Measurements from ENCODE around the gene RNF166. TPM values are rescaled to one million over a fixed set of nuclear protein-coding genes. Genes with fewer than 3 reads are reported as not detected.

The RNF166 gene
- total RNA-seq, 1 experiment from 2014 or later: 19.8 TPM

DNA sequence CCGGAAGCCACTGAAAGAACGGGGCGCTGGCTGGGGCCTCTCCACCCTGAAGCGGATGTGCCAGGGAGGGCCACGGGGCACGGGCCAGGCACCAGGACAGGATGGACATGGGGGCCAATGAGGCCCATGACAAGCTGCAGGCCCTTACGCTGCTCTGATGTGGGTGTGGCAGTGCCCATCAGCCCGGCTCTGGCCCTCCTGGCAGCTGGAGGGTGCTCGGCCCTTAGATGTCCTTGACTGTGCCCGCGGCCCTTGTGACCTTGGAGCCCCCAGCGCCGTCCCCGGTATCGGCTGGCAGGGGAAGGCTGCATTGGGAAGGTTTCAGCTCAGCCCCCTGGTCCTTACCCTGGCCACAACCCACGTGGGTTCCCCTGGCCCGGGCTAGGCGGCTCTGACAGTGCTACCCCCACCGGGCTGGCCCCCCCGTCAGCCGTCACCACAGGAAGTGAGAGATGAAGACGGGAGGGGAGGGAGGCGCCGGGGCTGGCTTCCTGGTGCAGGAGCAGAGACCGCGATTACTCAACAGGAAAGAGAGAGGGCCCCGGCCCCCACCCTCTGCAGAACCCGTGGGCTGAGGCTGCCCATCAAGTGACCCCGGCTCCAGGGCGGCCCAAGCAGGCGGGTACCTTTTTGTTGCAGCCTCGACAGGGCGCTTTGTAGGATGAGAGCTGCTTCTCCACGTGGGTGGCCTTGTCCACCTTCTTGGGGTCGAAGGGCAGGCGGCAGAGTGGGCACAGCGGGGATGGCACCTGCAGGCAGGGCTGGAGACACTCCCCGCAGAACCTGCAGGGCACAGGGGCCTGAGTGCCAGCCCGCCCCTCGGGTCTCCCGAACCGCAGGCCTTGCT is 5.3 kb downstream of the RNF166 start:
- no peaks in the 10 kb centered on the region for H3K9me3 ChIP-seq (ENCODE audit: control insufficient read depth, insufficient read depth, low read depth, low read length)
- no peak overlapping the region for H3K4me3 ChIP-seq (ENCODE audit: low read depth in 2 of 2, low read length in 2 of 2)
- TF ChIP-seq TCF7L2 (IDR thresholded peaks at IDR 0.05; ENCODE audit: low read depth, low read length): no peak
- H3K27me3 ChIP-seq (ENCODE audit: control insufficient read depth, insufficient read depth, low read length): no peaks in the 10 kb centered on the region
- intact Hi-C loops (cut with micrococcal nuclease; ENCODE audit: unreplicated experiment): no loop called here
- no TSS peak for BruUV-seq (replicated peaks)
- DNase-seq (ENCODE audit: low read depth, low spot score) (no peak), ATAC-seq (no peak; the same call in 1 of the 2 replicates)
- in situ Hi-C loops (cut with HindIII; ENCODE audit: low pct_unique_long_range_greater_than_20kb, low sequenced_read_pairs): no loop called here
- CTCF ChIA-PET: no interaction called here
- POLR2A ChIA-PET: no interaction called here
- peaks cover 4% of the 10 kb centered on the region; the same call in 1 of the 2 replicates for H3K4me1 ChIP-seq (ENCODE audit: control insufficient read depth, insufficient read depth, low read length)
- H3K36me3 ChIP-seq (ENCODE audit: control insufficient read depth, insufficient read depth, low read length): no peaks in the 10 kb centered on the region
- H3K27ac ChIP-seq (ENCODE audit: low read length): no peak overlapping the region

DNA sequence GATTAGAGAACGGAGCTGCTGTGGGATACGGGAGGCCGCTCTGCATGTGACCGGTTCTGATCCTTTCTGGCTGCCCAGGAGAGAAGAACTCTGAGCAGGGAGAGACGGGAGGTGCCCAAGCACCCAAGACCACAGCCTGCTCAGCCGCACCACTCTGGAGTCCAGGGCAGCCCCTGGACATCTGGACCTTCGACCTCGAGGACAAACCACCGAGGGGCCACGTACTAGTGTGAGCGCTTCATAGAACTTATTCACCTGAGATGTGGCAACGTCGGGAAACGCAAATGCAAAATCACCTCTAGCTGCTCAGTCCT is 5.9 kb downstream of the RNF166 start:
- H3K9me3 ChIP-seq (ENCODE audit: control insufficient read depth, insufficient read depth, low read depth, low read length): no peaks in the 10 kb centered on the region
- TF ChIP-seq, protein P1, sequence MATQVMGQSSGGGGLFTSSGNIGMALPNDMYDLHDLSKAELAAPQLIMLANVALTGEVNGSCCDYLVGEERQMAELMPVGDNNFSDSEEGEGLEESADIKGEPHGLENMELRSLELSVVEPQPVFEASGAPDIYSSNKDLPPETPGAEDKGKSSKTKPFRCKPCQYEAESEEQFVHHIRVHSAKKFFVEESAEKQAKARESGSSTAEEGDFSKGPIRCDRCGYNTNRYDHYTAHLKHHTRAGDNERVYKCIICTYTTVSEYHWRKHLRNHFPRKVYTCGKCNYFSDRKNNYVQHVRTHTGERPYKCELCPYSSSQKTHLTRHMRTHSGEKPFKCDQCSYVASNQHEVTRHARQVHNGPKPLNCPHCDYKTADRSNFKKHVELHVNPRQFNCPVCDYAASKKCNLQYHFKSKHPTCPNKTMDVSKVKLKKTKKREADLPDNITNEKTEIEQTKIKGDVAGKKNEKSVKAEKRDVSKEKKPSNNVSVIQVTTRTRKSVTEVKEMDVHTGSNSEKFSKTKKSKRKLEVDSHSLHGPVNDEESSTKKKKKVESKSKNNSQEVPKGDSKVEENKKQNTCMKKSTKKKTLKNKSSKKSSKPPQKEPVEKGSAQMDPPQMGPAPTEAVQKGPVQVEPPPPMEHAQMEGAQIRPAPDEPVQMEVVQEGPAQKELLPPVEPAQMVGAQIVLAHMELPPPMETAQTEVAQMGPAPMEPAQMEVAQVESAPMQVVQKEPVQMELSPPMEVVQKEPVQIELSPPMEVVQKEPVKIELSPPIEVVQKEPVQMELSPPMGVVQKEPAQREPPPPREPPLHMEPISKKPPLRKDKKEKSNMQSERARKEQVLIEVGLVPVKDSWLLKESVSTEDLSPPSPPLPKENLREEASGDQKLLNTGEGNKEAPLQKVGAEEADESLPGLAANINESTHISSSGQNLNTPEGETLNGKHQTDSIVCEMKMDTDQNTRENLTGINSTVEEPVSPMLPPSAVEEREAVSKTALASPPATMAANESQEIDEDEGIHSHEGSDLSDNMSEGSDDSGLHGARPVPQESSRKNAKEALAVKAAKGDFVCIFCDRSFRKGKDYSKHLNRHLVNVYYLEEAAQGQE (IDR thresholded peaks at IDR 0.05; ENCODE audit: insufficient read depth in 1 of 2, low read depth in 2 of 2, low read length in 1 of 2): no peak
- TF ChIP-seq SIN3A (IDR thresholded peaks at IDR 0.05; ENCODE audit: borderline replicate concordance, insufficient read depth, low read depth, low read length): no peak
- TF ChIP-seq POLR2AphosphoS5 (IDR thresholded peaks at IDR 0.05; ENCODE audit: low read depth, low read length): no peak
- TF ChIP-seq, protein P2, sequence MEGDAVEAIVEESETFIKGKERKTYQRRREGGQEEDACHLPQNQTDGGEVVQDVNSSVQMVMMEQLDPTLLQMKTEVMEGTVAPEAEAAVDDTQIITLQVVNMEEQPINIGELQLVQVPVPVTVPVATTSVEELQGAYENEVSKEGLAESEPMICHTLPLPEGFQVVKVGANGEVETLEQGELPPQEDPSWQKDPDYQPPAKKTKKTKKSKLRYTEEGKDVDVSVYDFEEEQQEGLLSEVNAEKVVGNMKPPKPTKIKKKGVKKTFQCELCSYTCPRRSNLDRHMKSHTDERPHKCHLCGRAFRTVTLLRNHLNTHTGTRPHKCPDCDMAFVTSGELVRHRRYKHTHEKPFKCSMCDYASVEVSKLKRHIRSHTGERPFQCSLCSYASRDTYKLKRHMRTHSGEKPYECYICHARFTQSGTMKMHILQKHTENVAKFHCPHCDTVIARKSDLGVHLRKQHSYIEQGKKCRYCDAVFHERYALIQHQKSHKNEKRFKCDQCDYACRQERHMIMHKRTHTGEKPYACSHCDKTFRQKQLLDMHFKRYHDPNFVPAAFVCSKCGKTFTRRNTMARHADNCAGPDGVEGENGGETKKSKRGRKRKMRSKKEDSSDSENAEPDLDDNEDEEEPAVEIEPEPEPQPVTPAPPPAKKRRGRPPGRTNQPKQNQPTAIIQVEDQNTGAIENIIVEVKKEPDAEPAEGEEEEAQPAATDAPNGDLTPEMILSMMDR (IDR thresholded peaks at IDR 0.05): no peak
- no peak for TF ChIP-seq TCF7L2 (IDR thresholded peaks at IDR 0.05; ENCODE audit: low read depth, low read length)
- no TSS peak for BruUV-seq (replicated peaks)
- DNase-seq (ENCODE audit: low read depth, low spot score): no peak
- H3K4me1 ChIP-seq (ENCODE audit: control insufficient read depth, insufficient read depth, low read length): peaks cover 4% of the 10 kb centered on the region; the same call in 1 of the 2 replicates
- H3K4me3 ChIP-seq (ENCODE audit: low read depth in 2 of 2, low read length in 2 of 2): no peak overlapping the region
- H3K27ac ChIP-seq (ENCODE audit: low read length): no peak overlapping the region
- ATAC-seq: no peak
- intact Hi-C loops (cut with micrococcal nuclease; ENCODE audit: unreplicated experiment) (no loop called here), in situ Hi-C loops (cut with HindIII; ENCODE audit: low pct_unique_long_range_greater_than_20kb, low sequenced_read_pairs) (no loop called here)
- CTCF ChIA-PET: no interaction called here
- no peaks in the 10 kb centered on the region for H3K27me3 ChIP-seq (ENCODE audit: control insufficient read depth, insufficient read depth, low read length)
- POLR2A ChIA-PET: no interaction called here
- H3K36me3 ChIP-seq (ENCODE audit: control insufficient read depth, insufficient read depth, low read length): no peaks in the 10 kb centered on the region

DNA sequence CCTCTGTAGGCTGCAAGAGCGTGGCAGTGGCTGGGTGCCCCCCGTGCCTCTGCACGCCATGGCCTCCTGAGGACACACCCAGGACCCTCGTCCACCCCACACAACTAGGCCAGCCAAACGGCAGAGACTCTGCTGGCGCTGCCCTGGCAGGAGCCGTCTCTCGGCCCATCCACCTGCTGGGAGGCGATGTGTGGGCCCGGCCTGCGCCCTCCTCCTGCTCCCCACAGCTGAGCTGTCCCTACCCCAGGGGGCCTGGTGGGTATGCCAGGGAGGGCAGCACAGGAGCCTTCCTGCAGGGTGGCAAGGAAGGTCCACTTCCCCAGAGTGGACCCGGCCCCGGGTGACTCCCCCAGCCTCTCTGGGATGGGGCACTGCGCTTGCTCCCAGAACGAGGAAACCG is 7.0 kb downstream of the RNF166 start:
- in situ Hi-C loops (cut with HindIII; ENCODE audit: low pct_unique_long_range_greater_than_20kb, low sequenced_read_pairs): no loop called here
- Histone ChIP-seq H3K9me3 (ENCODE audit: control insufficient read depth, insufficient read depth, low read depth, low read length) (no peaks in the 10 kb centered on the region), H3K27ac (ENCODE audit: low read length) (no peak overlapping the region), H3K27me3 (ENCODE audit: control insufficient read depth, insufficient read depth, low read length) (no peaks in the 10 kb centered on the region), H3K4me1 (ENCODE audit: control insufficient read depth, insufficient read depth, low read length) (no peaks in the 10 kb centered on the region), H3K4me3 (ENCODE audit: low read depth in 2 of 2, low read length in 2 of 2) (no peak overlapping the region), H3K36me3 (ENCODE audit: control insufficient read depth, insufficient read depth, low read length) (no peaks in the 10 kb centered on the region)
- TF ChIP-seq, protein P1 (IDR thresholded peaks at IDR 0.05; ENCODE audit: insufficient read depth in 1 of 2, low read depth in 2 of 2, low read length in 1 of 2): no peak
- TF ChIP-seq, protein P2 (IDR thresholded peaks at IDR 0.05): no peak
- TF ChIP-seq TCF7L2 (IDR thresholded peaks at IDR 0.05; ENCODE audit: low read depth, low read length) (no peak), SIN3A (IDR thresholded peaks at IDR 0.05; ENCODE audit: borderline replicate concordance, insufficient read depth, low read depth, low read length) (no peak), POLR2AphosphoS5 (IDR thresholded peaks at IDR 0.05; ENCODE audit: low read depth, low read length) (no peak)
- DNase-seq (ENCODE audit: low read depth, low spot score) (no peak), ATAC-seq (no peak)
- ChIA-PET CTCF (no interaction called here), POLR2A (no interaction called here)
- intact Hi-C loops (cut with micrococcal nuclease; ENCODE audit: unreplicated experiment): no loop called here
- BruUV-seq (replicated peaks): no TSS peak
